ENCODE results near the gene CYP27C1.
"Not testable (repeated sequence)": the region's sequence is repeated elsewhere in the genome, so short reads cannot be mapped to it uniquely, and the experiment has no call there.

The CYP27C1 gene, protein sequence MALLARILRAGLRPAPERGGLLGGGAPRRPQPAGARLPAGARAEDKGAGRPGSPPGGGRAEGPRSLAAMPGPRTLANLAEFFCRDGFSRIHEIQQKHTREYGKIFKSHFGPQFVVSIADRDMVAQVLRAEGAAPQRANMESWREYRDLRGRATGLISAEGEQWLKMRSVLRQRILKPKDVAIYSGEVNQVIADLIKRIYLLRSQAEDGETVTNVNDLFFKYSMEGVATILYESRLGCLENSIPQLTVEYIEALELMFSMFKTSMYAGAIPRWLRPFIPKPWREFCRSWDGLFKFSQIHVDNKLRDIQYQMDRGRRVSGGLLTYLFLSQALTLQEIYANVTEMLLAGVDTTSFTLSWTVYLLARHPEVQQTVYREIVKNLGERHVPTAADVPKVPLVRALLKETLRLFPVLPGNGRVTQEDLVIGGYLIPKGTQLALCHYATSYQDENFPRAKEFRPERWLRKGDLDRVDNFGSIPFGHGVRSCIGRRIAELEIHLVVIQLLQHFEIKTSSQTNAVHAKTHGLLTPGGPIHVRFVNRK

DNA sequence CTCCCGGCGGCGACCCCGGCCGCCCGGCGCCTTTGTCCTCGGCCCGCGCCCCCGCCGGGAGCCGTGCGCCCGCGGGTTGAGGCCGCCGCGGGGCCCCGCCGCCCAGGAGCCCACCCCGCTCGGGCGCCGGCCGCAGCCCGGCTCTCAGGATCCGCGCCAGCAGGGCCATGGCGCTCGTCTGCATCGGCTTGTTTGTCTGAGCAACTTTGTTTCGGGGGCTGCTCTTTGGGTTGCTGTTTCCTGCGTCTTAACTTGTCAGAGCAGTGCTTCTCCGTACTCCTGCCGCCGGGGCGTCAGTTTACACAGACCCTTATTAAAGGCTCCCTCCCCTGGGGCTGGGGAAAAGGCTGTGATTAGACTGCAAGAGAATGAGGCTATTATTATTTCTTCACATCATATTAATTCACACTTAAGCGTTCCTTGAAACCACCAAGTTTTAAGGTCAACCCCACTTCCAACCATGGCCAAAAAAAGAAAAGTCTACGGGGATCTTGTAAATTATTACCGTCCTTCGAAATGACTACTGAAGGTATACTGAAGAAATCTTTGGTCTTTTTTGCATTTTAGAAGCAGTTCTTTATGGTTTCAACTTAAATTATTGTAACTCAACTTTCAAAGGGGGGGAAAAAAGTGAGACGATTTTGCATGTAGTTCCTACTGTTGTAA, at the start of gene CYP27C1:
Gene CYP27C1, minus strand, starts transcription at position 198 of the 666 bp plus-strand sequence. Its CDS starts 29 bp downstream, at position 169.
- in situ Hi-C loops (cut with HindIII; ENCODE audit: low sequenced_read_pairs), result no loop called here

DNA sequence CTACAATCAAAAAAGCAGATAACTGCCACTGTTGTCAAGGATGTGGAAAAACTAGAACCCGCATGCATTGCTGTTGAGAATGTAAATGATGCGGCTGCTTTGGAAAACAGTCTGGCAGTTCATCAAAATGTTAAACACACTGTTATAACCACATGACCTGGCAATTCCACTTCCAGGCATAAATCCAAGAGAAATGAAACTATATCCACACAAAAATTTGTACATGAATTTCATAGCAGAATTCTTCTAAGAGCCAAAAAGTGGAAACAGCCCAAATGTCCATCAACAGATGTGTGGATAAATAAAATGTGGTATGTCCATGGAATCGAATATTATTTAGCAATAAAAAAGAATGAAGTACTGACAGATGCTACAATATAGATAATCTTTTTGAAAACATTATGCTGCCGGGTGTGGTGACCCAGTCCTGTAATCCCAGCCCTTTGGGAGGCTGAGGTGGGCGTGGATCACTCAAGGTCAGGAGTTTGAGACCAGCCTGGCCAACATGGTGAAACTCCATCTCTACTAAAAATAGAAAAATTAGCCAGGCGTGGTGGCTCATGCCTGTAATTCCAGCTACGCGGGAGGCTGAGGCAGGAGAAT, 41.8 kb upstream of the CYP27C1 start:
- in situ Hi-C loops (cut with HindIII; ENCODE audit: low sequenced_read_pairs), result no loop called here

DNA sequence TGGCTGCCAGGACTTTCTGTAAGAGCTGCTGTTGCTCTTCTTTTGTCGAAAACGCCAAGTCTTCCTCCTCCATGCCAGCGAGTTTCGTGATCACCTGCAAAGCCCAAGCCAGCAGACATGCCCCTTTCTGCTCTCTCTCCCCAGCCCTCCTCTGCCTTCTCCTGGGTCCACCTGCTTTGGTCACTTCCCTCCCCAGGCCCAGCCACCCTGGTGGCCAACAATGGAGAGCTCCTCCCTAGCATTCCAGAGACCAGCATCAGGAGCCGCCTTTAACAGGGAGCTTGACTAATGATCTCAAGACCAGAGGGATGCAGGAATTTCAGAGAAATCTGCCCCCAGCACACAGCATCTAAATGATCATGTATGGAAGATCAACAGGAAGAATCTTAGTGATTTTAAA, 39.3 kb upstream of the CYP27C1 start:
- in situ Hi-C loops (cut with HindIII; ENCODE audit: low sequenced_read_pairs), result no loop called here

DNA sequence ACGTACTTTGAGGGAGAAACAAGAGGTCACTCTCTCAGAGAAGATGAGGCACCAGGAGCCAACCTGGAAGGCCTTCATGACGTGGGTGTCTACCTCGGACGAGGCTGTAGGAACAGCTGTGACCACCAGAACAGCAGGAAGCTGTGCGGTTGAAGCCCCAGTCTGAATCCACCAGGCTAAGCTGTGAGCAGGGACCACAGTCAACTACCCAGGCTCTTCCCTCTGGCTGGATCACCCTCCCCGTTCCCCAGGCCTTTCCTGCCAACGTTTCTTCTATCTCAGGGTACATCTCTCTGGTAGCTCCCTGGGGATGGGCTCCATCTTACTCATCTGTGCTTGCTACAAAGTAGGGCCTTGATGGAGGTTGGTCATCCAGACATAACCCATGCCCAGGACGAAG, 36.8 kb upstream of the CYP27C1 start:
- in situ Hi-C loops (cut with HindIII; ENCODE audit: low sequenced_read_pairs), result no loop called here

DNA sequence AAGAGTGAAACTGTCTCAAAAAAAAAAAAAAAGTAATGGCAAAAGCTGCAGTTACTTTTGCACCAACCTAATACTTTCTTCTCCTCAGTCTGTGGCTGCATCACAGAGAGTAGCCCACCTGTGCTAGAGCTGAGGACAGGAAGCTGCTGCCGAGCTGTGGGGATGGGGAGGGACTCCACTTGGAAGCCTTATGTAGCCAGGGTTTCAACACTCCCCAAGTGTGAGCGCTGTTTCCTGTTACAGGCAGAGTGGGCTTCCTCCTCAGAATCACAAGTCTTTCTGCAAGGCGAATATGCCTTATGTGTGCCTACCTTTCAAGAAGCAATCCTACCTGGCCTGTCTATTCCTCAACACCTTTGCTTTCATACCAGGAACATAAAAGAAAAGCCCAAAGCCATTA, 36.3 kb upstream of the CYP27C1 start:
- in situ Hi-C loops (cut with HindIII; ENCODE audit: low sequenced_read_pairs), result no loop called here

DNA sequence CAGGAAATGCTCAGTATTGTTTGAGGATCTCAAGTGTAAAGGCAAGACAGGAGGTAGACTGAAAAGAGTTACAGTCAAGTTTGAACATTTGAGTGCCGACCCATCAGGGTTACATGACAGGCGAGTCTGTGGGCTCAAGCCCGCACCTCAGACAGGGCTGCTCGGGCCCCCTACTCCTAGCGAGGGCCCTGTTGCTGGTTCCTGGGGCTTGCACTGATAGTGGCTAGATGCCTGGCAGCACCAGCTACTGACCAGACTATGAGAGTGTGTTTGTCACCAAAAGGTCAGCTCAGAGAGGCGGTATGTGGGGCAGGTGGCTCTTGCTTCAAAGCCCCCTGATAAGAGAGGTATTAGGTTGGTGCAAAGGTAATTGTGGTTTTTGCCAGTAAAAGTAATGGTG, 35.6 kb upstream of the CYP27C1 start:
- in situ Hi-C loops (cut with HindIII; ENCODE audit: low sequenced_read_pairs), result no loop called here

DNA sequence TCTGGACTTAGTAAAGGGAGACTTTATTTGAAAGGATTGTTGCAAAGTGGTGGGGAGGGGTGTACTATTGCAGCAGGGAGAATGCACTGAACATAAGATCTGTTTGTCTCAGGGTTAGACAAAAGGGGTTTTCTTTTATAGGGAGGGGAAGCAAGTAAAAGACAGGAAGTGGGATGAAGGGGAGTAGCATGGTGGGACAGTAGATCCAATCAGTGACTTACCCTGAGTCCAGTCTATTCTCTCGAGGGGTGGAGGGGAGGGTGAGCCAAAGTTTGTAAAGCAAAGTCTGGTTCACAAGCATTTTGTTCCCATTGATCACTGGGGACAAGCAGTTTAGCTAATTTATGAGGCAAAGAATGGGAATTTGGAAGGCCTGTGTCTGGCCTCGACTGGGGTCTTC, 35.0 kb upstream of the CYP27C1 start:
- in situ Hi-C loops (cut with HindIII; ENCODE audit: low sequenced_read_pairs), result no loop called here

DNA sequence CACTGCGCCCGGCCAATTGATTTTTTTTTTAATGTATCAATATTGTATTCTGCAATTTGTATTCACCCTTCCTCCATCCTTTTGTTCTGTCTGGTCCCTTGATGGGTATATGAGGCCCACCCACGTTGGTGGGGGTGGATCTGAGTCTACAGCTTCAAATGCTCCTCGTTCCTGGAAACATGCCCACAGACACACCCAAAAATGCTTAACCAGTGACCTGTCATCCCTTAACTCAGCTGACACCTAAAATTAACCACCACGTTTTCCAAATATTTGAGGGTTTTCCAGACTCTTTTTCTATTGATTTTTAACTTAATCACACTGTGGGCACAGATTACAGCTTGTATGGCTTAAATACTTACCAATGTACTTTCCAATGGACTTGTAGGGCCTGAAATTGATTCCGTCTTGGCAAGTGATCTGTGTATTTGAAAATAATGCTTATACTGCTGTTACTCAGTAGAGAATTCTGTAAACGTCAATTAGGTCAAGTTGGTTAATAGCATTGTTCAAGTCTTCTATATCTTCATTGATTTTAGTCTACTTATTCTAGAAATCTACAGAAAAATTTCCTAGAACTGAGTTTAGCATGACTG, 34.4 kb upstream of the CYP27C1 start:
- in situ Hi-C loops (cut with HindIII; ENCODE audit: low sequenced_read_pairs), result no loop called here

DNA sequence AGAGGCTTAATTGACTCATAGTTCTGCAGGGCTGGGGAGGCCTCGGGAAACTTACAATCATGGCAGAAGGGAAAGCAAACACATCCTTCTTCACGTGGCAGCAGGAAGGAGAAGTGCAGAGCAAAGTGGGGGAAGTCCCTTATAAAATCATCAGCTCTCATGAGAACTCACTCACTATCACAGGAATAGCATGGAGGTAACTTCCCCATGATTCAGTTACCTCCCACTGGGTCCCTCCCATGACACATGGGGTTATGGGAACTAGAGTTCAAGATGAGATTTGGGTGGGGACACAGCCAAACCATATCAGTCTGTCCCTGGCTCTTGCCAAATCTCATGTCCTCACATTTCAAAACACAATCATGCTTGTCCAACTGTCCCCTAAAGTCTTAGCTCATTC, 21.1 kb upstream of the CYP27C1 start:
- in situ Hi-C loops (cut with HindIII; ENCODE audit: low sequenced_read_pairs), result not testable (repeated sequence)

DNA sequence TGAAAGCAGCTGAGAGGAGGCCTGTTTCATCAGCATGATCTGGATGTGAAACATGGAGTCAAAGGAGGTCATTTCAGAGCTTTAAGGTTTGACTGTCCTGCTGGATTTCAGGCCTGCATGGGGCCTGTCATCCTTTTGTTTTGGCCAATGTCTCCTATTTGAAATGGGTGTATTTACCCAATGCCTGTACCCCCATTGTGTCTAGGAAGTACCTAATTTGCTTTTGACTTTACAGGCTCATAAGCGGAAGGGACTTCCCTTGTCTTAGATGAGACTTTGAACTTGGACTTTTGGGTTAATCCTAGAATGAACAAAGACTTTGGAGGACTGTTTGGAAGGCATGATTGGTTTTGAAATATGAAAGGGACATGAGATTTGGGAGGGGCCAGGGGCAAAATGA, 19.3 kb upstream of the CYP27C1 start:
- in situ Hi-C loops (cut with HindIII; ENCODE audit: low sequenced_read_pairs), result no loop called here

DNA sequence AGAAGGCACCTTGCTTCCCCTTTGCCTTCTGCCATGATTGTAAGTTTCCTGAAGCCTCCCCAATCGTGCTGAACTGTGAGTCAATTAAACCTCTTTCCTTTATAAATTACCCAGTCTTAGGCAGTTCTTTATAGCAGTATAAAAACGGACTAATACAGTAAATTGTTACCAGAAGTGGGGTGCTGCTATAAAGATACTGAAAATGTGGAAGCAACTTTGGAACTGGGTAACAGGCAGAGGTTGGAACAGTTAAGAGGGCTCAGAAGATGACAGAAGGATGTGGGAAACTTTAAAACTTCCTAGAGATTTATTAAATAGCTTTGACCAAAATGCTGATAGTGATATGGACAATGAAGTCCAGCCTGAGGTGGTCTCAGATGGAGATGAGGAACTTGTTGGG, 17.7 kb upstream of the CYP27C1 start:
- in situ Hi-C loops (cut with HindIII; ENCODE audit: low sequenced_read_pairs), result not testable (repeated sequence)

DNA sequence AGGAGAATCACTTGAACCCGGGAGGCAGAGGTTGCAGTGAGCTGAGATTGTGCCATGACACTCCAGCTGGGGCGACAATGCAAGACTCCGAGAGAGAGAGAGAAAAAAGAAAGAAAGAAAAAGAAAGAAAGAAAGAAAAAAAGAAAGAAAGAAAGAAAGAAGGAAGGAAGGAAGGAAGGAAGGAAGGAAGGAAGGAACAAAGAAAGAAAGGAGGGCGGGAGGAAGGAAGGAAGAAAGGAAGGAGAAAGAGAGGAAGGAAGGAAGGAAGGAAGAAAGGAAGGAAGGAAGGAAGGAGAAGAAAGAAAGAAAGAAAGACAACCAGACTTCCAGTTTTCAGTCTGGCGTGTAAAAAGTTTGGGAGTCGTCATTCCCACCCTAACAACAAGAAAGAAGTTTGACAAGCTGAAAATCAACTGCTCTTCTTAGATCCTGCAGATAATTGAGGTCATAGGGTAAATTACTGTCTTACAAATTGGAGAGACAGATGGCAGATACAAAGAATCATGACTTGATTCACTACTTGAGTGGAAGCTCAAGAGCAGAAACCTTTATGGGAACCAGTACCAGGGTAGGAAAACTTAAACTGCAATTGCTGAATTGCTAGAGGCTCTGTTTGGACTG, 15.1 kb upstream of the CYP27C1 start:
- in situ Hi-C loops (cut with HindIII; ENCODE audit: low sequenced_read_pairs), result no loop called here

DNA sequence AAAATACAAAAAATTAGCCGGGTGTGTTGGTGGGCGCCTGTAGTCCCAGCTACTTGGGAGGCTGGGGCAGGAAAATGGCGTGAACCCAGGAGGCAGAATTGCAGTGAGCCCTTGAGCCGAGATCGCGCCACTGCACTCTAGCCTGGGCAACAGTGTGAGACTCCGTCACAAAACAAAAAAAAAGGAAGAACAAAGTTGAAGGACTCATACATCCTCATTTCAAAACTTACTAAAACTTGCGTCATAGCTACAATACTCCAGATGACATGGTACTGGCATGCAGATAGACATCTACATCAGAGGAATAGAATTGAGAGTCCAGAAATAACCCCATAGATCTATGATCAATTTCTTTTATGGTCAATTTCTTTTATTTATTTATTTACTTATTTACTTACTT, 13.6 kb upstream of the CYP27C1 start:
- in situ Hi-C loops (cut with HindIII; ENCODE audit: low sequenced_read_pairs), result no loop called here

DNA sequence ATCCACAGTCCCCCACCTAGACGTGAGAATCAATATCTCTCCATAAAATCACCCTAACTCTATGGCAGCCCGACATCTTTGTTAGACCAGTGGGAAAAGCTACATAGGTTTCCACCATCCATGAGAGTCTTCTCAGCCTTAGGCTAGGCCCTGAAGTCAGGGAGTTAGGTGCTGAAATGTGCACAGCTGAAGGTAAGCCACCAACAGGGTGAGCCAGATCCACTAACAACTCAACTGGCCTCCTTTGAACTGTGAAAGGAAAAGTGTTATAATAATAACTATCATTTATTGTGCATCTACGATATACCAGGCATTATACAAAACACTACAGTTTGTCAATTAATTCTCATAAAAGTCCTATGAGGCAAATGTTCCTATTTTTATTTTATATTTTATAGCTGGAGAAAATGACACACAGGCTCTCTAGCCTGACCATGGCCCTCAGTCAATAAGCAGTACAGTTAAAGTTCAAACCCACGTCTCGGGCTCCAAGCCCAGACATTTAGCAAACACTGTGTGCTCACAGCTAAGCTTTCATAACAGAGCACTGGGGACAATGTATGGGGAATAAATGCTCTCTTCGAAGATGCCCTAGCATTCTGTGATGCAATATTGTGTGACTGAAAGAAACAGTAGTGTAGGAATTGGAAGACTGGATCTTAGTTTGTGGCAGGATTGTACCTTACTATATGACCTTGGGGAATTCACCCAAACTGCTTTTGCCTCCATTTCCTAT, 11.2 kb upstream of the CYP27C1 start:
- in situ Hi-C loops (cut with HindIII; ENCODE audit: low sequenced_read_pairs), result no loop called here

DNA sequence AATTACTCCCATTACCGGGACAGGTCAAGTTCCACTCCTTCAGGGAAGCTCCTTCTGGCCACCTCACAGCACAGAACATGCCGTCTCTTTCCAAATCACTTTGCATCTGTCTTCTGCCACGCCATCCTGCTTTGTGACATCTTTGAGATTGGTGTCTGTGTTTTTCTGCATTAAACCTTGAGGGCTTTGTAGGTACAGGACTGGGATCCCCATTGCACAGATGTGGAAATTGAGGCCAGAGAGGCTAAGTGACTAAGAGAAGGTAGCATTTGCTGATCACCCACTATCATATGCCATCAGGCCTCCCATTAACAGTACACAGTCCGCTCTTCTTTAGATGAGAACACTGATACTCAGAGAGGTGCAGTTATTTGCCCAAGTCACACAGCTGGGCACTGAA, 9.5 kb upstream of the CYP27C1 start:
- in situ Hi-C loops (cut with HindIII; ENCODE audit: low sequenced_read_pairs), result no loop called here

DNA sequence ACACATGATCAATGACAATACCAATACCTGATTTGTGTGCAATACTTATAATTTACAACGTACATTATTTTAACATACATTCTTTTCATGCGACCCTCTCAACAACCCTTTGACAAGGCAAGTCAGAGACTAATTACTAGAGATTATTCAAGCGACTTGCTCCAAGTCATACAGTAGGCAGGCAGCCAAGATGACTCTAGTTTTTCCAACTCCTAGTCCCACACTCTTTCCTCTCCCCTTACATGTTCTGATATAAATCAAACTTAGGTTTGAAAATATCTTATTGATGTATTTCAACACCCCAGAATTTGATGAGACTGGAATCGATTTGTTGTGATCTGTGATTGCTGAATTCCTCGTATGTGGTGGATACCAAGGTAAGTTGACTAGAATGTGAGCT, 8.0 kb upstream of the CYP27C1 start:
- in situ Hi-C loops (cut with HindIII; ENCODE audit: low sequenced_read_pairs), result no loop called here

DNA sequence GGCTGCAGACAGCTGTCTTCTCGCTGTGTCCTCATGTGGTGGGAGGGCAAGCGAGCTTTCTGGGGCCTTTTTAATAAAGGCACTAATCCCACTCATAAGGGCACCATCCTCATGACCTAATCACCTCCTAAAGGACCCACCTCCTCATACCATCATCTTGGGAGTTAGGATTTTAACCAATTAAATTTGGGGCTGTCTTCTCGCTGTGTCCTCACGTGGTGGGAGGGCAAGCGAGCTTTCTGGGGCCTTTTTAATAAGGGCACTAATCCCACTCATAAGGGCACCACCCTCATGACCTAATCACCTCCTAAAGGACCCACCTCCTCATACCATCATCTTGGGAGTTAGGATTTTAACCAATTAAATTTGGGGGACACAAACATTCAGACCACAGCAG, 7.2 kb upstream of the CYP27C1 start:
- in situ Hi-C loops (cut with HindIII; ENCODE audit: low sequenced_read_pairs), result not testable (repeated sequence)

DNA sequence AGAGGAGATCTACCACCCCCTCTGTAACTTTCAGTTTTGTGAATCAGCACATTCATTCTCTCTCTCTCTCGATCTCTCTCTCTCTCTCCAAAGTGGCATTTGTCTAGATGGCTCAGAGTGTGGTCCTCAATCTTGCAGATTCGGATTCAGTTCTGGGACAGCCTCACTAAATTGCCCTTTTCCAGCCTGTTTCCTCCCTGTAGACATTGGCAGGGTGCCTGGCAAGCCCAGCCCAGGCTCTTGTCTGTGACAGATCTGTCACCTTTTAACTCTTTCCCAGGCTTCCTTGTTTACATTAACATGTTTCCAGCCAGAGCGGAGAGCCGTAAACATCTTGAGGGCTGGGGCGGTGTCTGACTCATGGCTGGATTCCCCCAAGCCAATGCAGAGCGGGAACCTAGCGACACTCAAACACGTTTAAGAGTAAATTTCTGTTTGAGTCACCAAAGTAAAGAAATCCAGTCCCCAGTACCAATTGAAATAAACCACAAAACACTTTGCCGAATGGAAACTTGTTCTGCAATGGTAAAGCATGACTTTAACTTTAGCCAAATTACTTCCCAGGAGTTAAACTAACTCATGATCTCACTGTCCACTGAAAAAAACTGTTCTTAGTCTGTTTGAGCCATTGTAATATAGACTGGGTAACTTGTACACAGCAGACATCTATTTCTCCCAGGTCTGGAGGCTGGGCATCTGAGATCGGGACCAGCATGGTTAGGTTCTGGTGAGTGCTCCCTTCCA, 6.6 kb upstream of the CYP27C1 start:
- in situ Hi-C loops (cut with HindIII; ENCODE audit: low sequenced_read_pairs), result no loop called here

DNA sequence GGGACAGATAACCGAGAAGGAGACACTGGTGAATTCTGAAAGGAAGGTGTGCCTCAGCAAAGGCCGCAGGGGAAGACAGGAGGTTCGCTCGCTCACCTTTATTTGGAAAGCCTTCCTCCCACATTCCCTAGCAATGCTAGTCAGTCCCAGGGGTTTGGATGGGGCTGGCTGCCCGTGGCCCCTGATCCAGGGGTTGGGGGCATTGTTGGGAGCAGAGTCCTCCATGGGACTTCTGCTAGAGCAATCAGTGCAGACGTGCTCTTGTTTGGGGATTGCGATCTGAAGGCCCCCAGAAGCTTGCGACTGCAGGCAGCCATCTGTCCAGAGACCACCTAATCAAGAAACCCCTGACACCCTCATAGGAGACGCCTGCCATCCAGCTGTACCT, 6.0 kb upstream of the CYP27C1 start:
- in situ Hi-C loops (cut with HindIII; ENCODE audit: low sequenced_read_pairs), result no loop called here

All from DLD1 (cell line).